Colonic mucosa (tissue), 4 donors: ENCODE measurements around the gene TMEM30A. TPM values are rescaled to one million over a fixed set of nuclear protein-coding genes. Genes with fewer than 3 reads are reported as not detected.

Experiments
- DNase-seq: peaks from one replicate; pipeline ENCODE4 v3.0.0-alpha.2; 2020
- H3K27ac ChIP-seq: fragments of 200-600 bp; one replicate; pipeline ENCODE4 v1.8.0; 2021
- H3K27me3 ChIP-seq: fragments of 200-600 bp; one replicate; pipeline ENCODE4 v1.8.0; 2021
- H3K36me3 ChIP-seq: fragments of 200-600 bp; one replicate; pipeline ENCODE4 v1.8.0; 2021
- H3K4me1 ChIP-seq: fragments of 200-600 bp; one replicate; pipeline ENCODE4 v1.8.0; 2021; ENCODE audit warnings: mild to moderate bottlenecking
- H3K4me3 ChIP-seq: fragments of 200-600 bp; one replicate; pipeline ENCODE4 v1.8.0; 2021
- H3K9ac ChIP-seq, 2 donors: one replicate each; pipeline ENCODE4 v1.7.0; 2013; ENCODE audit warnings: control low read depth in 2 of 2, low read depth in 2 of 2, low read length in 2 of 2
- H3K9me3 ChIP-seq: fragments of 200-600 bp; one replicate; pipeline ENCODE4 v1.8.0; 2021
- CTCF ChIP-seq: fragments of 200-600 bp; IDR thresholded peaks from one replicate; pipeline ENCODE4 v1.8.0; 2022; ENCODE audit warnings: antibody characterized with exemption, mild to moderate bottlenecking
- intact Hi-C: fragments of 100-400 bp; cut with DNase I; formaldehyde crosslinking; loops from one replicate; pipeline ENCODE4 v1.14.1; 2022
- total RNA-seq, 2 donors: library from RNA; stranded (reverse); fragmentation: NEBNext Ultra II Directional in 1 of 2; extraction: Animal tissue kit (Norgen Biotek cat#: 25700) in 1 of 2; gene quantifications; one replicate each; pipeline ENCODE4 v1.2.1, GENCODE V29; 2021
- donor health status: healthy.
- donor health status: DM: no; HTN: no; CAD: no.
- donor health status: DM: no; HTN: no; CAD: no.

TMEM30A gene
- total RNA-seq, 2 donors from 2014 or later = 69.5 to 112 TPM

GRCh38 chr6:75209184-75209723 is 75.3 kb downstream of the TMEM30A start:
- TF ChIP-seq CTCF = peak; percentile 10
- peaks cover 5% of the 10 kb centered on the region for H3K4me1 ChIP-seq
- no peak for DNase-seq
- no peaks in the 10 kb centered on the region for H3K9me3 ChIP-seq
- no peak overlapping the region for H3K9ac ChIP-seq
- H3K4me3 ChIP-seq = no peak overlapping the region
- H3K27ac ChIP-seq = no peak overlapping the region
- peaks cover 42% of the 10 kb centered on the region for H3K27me3 ChIP-seq
- intact Hi-C loops = loop anchor here (2.0 to 5.0 kb wide), 3 partner anchors 797 to 1468 kb away; no protein-coding TSS in a partner anchor
- H3K36me3 ChIP-seq = no peaks in the 10 kb centered on the region

GRCh38 chr6:75208298-75209183 is 76.1 kb downstream of the TMEM30A start:
- Histone ChIP-seq H3K4me3 (no peak overlapping the region), H3K9me3 (no peaks in the 10 kb centered on the region), H3K4me1 (peaks cover 5% of the 10 kb centered on the region), H3K36me3 (no peaks in the 10 kb centered on the region), H3K27me3 (peaks cover 42% of the 10 kb centered on the region), H3K27ac (no peak overlapping the region), H3K9ac (no peak overlapping the region)
- intact Hi-C loops = loop anchor here (2.0 to 5.0 kb wide), 3 partner anchors 796 to 1468 kb away; no protein-coding TSS in a partner anchor
- peak; percentile 85 for DNase-seq
- TF ChIP-seq CTCF = peak; percentile 86

DNA sequence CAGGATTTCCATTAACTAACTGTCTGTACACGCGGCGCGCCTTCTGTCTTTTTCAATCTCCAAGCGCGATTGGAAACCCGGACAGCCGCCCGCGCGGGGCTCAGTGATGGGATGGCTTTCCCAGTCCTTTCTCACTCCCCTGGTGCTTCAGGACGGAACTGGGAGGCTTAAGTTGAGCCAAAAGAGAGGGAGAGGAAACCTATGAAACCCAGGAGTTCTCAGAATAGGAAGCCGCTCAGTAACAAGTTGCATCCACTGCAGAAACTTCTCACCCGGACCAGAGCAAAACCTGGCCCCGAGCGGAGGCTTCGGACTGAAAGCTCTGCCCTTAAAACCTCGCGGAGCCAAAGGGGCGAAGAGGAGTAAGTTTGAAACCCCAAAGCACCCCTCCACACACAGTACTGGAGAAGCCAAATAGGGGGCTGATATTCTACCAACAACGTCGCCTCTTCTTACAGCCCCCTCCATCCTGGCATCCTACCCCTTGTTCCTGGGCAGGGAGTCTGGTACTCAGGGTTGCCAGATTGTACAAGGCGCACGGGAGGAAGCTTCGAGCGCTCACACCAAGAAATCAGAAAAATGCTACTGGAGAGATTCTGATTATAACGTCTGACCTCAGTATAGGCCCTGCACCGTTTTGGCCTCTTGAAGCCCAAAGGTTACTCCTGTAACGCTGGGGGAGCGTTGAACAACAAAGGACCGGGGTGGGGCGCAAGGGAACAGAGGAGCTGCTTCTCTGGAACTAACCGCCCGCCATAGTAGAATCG is 77.8 kb downstream of the TMEM30A start:
- Histone ChIP-seq H3K27me3 (peaks cover 49% of the 10 kb centered on the region), H3K9ac (peak overlapping the region; percentile 24 to 31), H3K36me3 (no peaks in the 10 kb centered on the region), H3K4me3 (peak overlapping the region; percentile 31), H3K27ac (peak overlapping the region; percentile 43), H3K9me3 (no peaks in the 10 kb centered on the region), H3K4me1 (peaks cover 5% of the 10 kb centered on the region)
- DNase-seq = no peak
- no peak for TF ChIP-seq CTCF
- intact Hi-C loops = loop anchor here (5.0 kb wide), 2 partner anchors 794 to 1349 kb away; no protein-coding TSS in a partner anchor

- Histone ChIP-seq H3K36me3 (no peaks in the 10 kb centered on the region), H3K9ac (peak within 1 kb of the TSS; percentile 52 to 64), H3K27me3 (peaks cover 54% of the 10 kb centered on the region), H3K27ac (peak within 1 kb of the TSS; percentile 43), H3K4me3 (peak within 1 kb of the TSS; percentile 31), H3K4me1 (peaks cover 5% of the 10 kb centered on the region), H3K9me3 (no peaks in the 10 kb centered on the region)
- peak; percentile 70 for DNase-seq
- TF ChIP-seq CTCF = no peak
- intact Hi-C loops = loop anchor here (5.0 kb wide), 2 partner anchors 794 to 1349 kb away; no protein-coding TSS in a partner anchor
Observed at GRCh38 chr6:75205776-75206575, 78.6 kb downstream of the TMEM30A start, which contains the start of gene COL12A1. Gene COL12A1, minus strand, starts transcription at chr6:75206053. Its CDS starts 3,261 bp downstream, at chr6:75202792.
